Activated CD4-positive, CD25-positive, alpha-beta regulatory T cell treated with anti-CD3 and anti-CD28 coated beads, Interleukin-2, amount 50 U/mL, for 16 hours (primary cell): ENCODE measurements around the gene HINT1.
"Not testable (repeated sequence)": the region's sequence is repeated elsewhere in the genome, so short reads cannot be mapped to it uniquely, and the experiment has no call there.

ENCODE experiments used
- DNase-seq: peaks from one replicate; pipeline ENCODE4 v3.0.0-alpha.2; 2020; ENCODE audit warnings: low read depth, low spot score

The HINT1 gene

DNA sequence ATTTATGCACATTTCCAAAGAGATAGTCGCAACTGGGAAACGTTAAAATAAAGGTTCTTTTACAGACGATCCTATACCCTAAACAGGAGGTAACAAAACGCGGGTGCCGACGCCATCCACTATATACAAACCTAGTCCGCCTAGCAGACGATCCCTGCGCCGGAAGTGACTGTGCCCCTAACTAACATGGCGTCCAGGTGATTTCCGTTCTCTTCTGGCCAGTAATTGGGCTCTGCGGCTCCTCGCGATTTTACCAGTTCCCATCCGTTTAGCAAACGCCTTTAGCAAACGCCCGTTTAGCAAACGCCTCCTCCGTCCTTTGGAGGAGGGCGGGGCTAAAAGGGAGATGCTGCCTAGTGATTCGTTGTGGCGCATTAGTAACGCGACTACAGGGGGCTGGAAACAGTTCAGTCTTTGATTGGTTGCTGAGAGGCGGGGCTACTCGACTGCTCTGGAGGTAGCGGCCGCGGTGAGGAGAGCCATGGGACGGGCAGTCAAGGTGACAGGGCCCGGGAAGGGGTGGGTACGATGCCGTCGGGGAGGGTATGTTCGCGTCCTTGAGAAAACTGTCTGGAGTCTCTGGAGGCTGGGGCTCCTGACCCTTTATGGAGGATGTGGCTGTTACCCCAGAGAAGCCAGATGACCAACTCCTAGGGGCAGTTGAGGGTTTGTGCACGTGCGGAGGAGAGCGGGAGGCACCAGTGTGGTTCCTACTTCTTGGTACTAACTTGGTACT is 5.7 kb upstream of the HINT1 start, which contains the start of gene LYRM7:
Gene LYRM7 (plus strand): TSS at position 405 of the 736 bp plus-strand sequence. CDS start 77 bp downstream, at position 482.
- peak; percentile 93 for DNase-seq

- DNase-seq: no peak
Observed at GRCh38 chr5:131169810-131170539, 4.9 kb upstream of the HINT1 start.

- no peak for DNase-seq
Observed at GRCh38 chr5:131167615-131168014, 2.6 kb upstream of the HINT1 start.

DNA sequence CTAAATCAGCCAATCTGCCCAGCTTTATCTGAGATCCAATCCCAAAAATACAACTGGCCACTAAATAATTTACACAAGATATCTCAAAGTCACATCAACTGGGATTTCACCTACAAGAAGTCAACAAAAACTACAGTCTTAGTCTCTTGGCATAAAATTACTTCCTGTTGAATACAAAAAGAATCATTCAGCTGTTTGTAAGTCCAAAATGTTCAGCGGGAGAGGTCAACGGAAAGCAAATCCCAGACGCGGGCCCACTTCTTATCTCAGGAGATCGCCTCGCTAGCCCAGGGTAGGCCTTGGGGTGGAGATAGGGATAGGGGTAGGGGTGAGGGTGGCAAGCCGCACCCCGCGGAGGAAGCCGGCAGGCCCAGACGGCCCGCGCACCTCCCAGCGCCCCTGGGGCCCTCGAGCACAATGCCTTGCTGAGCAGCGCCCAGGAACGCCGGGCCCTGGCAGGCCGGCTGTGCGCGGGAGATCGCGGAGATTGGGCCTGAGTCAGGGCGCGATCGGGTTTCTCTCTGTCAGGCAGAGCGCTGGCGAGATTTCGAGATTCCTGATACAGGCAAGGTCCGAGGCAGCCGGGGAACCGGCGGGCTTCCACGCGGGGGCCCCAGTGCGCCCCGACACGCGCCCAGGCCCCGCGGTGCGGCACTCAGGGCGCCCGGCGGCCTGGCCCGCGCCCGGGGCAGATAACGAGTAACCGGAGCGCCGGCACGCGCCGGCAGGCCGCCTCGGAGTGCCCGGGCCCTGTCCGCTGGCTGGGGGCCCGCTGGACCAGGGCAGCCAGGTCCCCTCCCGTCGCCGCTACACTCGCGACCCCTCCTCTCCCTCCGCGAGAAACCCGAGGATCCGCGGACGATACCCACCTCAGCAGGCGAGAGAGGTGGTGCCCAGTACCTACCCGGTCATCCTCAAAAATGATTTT is 601 bp downstream of the HINT1 start:
- DNase-seq: peak; percentile 42

DNA sequence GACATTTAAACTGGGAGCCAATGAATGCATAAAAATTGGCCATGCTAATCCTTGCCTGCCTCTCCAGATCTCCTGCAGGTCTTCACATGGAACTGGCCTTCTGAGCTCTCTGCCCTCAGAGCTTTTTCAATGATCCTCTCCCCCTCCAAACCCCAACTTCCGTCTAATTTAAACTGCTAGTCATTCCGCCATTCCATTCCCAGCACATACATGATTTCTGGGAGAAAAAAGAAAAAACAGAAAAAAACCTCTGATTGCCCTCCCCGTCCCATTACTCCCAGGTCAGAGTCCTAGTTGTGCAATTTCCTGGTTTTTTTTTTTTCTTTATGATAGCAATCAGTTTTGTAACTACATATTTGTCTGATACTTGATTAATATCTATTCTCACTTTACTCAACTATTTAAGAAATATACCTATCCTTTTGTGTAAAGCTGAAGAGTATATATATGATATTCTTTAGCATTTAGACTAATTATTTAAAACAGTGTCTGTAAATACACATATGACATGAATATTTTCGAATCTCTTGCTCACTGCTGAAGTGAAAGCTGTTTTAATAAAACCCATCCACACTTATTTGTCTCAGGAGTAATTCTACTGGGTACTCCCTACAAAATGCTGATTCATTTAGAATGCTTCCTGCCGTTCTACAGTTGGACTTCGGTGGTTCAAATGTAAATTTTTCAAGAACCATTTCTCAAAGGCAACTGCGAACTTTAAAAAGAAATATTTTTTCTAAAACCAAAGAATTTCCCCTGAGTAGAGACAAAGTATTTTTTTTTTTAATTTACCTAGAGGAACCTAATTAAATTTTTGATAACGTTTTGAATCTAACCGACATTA is 1.6 kb downstream of the HINT1 start:
- DNase-seq: no peak

GRCh38 chr5:131160134-131160533 is 4.9 kb downstream of the HINT1 start:
- DNase-seq: no peak

- DNase-seq: no peak
Observed at GRCh38 chr5:131156957-131157356, 8.1 kb downstream of the HINT1 start.

GRCh38 chr5:131156385-131156784 is 8.7 kb downstream of the HINT1 start:
- DNase-seq: no peak

DNA sequence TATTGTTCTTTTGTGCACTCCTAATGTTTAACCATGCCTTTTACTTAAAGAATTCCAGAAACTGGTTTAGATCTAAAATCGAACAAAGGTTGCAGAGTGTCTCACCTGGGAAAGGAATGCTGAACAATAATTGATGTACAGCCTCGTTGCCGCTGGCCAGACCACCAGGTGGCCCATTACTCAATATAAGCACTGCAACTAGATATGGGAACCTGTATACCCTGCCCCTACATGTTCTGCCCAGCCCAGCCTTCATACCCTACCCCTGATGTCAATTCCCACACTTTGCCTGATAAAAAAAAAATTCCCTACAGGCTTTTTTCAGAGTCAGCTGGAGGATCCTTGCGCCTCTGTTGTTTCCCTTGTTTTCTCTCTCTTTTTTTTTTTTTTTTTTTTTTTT is 13.8 kb downstream of the HINT1 start:
- no peak for DNase-seq

DNA sequence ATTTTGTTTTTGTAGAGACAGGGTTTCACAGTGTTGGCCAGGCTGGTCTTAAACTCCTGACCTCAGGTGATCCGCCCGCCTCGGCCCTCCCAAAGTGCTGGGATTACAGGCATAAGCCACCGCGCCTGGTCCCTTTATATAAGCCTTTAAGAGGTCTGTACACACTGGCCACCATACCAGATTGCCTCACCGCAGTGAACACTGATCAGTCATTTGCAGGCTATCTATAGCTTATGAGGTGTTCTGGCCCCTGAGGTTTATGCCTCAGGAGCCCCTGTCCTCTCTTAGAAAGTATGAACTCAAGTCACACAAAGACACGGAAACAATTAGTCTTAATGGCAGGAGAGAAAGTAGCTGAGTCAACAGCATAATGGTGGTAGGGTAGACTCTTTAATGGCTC is 14.6 kb downstream of the HINT1 start:
- DNase-seq: no peak

DNA sequence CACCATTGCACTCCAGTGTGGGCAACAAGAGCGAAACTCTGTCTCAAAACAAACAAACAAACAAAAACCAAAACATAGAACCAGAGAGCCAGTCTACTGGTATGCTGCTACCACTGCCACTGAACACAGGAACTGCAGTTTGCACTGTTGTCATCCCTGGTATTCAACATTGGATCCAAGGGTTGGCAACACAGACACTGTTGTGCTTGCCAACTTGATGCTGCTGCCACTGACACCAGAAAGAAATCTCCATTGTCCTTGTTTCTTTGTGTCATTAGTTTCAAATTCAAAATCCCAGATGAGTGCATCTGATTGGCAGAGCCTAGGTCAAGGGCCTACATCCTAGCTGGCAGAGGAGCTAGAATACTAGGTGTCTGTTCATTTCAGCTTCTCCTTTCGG is 16.2 kb downstream of the HINT1 start:
- no peak for DNase-seq

DNA sequence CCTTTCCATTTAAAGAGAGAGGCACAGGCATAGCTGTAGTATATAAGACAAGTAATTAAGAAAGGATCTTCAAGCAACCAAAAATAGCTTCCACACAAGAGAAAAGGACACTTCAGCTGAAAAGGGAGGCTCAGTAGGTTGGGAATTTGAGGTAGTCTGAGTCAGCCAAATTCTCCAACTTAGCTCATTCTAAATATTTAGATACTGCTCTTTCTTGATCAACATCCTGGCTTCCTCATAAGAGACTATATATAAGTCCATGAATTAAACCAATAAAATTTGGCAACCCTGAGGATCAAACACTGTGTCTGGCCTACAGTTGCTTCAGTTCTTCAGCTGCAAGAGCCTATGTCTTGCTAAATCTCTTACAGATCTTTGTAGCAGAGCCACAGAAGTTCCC is 17.8 kb downstream of the HINT1 start:
- DNase-seq: no peak

- DNase-seq: no peak
Observed at GRCh38 chr5:131142970-131143617, 22.0 kb downstream of the HINT1 start.

- no peak for DNase-seq
Observed at GRCh38 chr5:131139321-131139720, 25.7 kb downstream of the HINT1 start.

GRCh38 chr5:131138406-131138805 is 26.6 kb downstream of the HINT1 start:
- DNase-seq: not testable (repeated sequence)

- DNase-seq: not testable (repeated sequence)
Observed at GRCh38 chr5:131133091-131133490, 32.0 kb downstream of the HINT1 start.

DNA sequence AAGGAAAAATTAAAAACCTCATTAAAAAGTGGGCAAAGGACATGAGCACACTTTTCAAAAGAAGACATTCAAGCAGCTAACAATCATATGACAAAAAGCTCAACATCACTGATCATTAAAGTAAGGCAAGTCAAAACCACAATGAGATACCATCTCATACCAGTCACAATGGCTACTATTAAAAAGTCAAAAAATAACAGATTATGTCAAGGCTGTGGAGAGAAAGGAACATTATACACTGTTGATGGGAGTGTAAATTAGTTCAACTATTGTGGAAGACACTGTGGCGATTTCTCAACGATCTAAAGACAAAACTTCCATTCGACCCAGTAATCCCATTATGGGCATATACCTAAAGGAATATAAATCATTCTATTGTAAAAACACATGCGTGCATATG is 35.8 kb downstream of the HINT1 start:
- no peak for DNase-seq

- not testable (repeated sequence) for DNase-seq
Observed at GRCh38 chr5:131127244-131127643, 37.8 kb downstream of the HINT1 start.

GRCh38 chr5:131114754-131115153 is 50.3 kb downstream of the HINT1 start:
- no peak for DNase-seq

- DNase-seq: no peak
Observed at GRCh38 chr5:131112424-131112823, 52.6 kb downstream of the HINT1 start.

GRCh38 chr5:131110256-131110594 is 54.8 kb downstream of the HINT1 start:
- no peak for DNase-seq
